Measurements from ENCODE around the gene TRAPPC12.

Gene TRAPPC12

DNA sequence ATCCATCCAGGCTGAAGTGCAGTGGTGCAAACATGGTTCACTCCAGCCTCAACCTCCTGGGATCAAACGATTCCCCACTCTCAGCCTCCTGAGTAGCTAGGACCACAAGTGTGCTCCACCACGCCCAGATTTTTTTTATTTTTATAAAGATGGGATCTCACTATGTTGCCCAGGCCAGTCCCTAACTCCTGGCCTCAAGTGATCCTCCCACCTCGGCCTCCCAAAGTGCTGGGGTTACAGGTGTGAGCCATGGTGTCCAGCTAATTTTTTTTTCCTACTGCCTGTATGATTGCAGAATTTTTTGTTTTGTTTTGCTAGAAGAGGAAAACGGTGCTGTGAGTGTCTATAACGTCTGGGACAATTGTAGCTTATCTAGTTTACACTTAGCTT, 101.5 kb downstream of the TRAPPC12 start:
- no peak overlapping the region for H3K4me3 Mint-ChIP-seq
- no peak overlapping the region for H3K27ac Mint-ChIP-seq
- no peak for DNase-seq
- H3K4me1 Mint-ChIP-seq: peaks cover 19% of the 10 kb centered on the region
- H3K36me3 Mint-ChIP-seq (ENCODE audit: low read depth): peaks cover 61% of the 10 kb centered on the region
- no peaks in the 10 kb centered on the region for H3K27me3 Mint-ChIP-seq (ENCODE audit: low read depth, poor library complexity)
- TF ChIP-seq, protein P1, sequence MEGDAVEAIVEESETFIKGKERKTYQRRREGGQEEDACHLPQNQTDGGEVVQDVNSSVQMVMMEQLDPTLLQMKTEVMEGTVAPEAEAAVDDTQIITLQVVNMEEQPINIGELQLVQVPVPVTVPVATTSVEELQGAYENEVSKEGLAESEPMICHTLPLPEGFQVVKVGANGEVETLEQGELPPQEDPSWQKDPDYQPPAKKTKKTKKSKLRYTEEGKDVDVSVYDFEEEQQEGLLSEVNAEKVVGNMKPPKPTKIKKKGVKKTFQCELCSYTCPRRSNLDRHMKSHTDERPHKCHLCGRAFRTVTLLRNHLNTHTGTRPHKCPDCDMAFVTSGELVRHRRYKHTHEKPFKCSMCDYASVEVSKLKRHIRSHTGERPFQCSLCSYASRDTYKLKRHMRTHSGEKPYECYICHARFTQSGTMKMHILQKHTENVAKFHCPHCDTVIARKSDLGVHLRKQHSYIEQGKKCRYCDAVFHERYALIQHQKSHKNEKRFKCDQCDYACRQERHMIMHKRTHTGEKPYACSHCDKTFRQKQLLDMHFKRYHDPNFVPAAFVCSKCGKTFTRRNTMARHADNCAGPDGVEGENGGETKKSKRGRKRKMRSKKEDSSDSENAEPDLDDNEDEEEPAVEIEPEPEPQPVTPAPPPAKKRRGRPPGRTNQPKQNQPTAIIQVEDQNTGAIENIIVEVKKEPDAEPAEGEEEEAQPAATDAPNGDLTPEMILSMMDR (IDR thresholded peaks at IDR 0.05): no peak
- peaks cover 5% of the 10 kb centered on the region for H3K9me3 Mint-ChIP-seq

DNA sequence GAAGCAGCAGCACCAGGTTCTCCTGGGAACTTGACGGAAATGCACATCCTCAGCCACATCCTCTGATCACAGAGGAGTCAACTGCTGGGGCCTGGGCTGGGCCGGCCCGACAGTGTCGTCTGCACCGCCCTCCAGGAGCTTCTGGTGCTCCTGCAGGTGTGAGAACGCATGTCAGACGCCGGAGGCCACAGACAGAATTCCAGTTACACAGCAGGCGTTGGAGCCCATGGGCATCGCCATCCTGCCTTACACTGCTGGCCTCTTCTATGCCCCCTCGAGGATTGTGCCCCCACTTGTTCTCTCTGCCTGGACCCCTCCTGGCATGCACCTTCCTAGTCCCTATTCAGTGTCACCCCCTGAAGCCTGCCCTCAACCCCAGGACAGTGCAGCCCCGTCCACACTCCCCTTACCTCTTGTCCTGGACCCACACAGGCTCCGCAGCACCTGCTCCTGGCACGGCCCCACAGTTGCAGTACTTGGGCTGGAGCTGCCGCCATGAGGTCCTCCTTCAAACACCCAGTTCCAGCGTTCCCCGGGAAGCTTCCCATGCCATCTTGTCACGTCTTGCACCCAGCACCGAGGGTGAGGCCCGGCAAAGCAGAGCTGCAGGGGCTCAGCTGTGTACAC, 102.4 kb downstream of the TRAPPC12 start:
- Mint-ChIP-seq H3K27me3 (ENCODE audit: low read depth, poor library complexity) (no peaks in the 10 kb centered on the region), H3K4me3 (no peak overlapping the region), H3K27ac (no peak overlapping the region), H3K9me3 (peaks cover 5% of the 10 kb centered on the region), H3K4me1 (peaks cover 11% of the 10 kb centered on the region), H3K36me3 (ENCODE audit: low read depth) (peaks cover 64% of the 10 kb centered on the region)
- TF ChIP-seq, protein P1 (IDR thresholded peaks at IDR 0.05): no peak
- no peak for DNase-seq

DNA sequence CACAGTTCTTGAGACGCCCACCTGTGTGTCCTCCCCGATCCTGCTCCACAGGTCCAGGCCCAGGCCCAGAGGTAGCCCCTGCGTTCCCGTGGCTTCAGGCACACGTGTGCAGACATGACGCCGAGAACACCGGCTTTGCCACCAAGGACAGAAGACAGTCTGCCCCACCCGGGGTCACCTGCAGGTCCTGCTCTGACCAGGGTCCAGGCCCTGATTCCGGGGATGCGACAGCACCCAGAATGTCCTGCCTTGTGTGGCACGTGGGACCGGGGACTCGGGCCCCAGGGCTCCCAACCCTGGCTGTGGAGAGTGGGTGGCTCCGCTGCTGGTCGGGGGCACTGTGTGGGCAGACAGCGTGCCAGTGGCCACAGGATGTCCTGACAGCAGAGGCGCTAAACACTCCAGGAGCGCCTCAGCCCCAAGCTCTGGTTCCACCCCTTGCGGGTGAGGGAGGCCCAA, 102.9 kb downstream of the TRAPPC12 start:
- Mint-ChIP-seq H3K36me3 (ENCODE audit: low read depth) (peaks cover 65% of the 10 kb centered on the region), H3K4me3 (no peak overlapping the region), H3K4me1 (peaks cover 9% of the 10 kb centered on the region), H3K27ac (no peak overlapping the region), H3K27me3 (ENCODE audit: low read depth, poor library complexity) (no peaks in the 10 kb centered on the region), H3K9me3 (peaks cover 5% of the 10 kb centered on the region)
- TF ChIP-seq, protein P1 (IDR thresholded peaks at IDR 0.05): no peak
- no peak for DNase-seq

DNA sequence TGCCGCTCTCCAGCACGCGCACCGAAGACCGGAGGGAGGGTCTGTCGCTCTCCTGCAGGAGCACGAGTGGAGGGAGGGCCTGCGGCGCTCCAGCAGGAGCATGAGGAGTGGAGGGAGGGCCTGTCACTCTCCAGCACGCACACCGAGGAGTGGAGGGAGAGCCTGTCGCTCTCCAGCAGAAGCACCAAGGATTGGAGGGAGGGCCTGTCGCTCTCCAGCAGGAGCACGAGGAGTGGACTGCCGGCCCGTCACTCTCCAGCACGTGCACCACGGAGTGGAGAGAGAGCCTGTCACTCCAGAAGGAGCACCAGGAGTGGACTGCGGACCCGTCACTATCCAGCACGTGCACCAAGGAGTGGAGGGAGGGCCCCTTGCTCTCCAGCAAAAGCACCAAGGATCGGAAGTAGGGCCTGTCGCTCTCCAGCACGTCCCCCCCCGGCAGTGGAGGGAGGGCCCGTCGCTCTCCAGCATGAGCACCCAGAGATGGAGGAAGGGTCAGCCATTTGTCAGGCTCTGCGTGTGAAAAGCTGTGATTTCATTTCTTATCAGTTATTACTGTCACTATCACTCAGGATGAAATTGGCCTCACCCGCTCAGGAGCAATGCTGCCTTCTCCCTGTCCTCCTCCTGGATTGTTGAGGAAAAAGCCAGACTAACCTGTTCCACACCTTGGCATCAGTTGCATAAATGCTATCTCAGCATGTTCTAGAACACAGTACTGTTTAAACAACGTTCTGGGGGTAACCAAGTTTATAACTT, 103.9 kb downstream of the TRAPPC12 start:
- peaks cover 5% of the 10 kb centered on the region for H3K9me3 Mint-ChIP-seq
- H3K36me3 Mint-ChIP-seq (ENCODE audit: low read depth): peaks cover 66% of the 10 kb centered on the region
- no peak overlapping the region for H3K27ac Mint-ChIP-seq
- TF ChIP-seq, protein P1 (IDR thresholded peaks at IDR 0.05): no peak
- H3K27me3 Mint-ChIP-seq (ENCODE audit: low read depth, poor library complexity): no peaks in the 10 kb centered on the region
- peaks cover 13% of the 10 kb centered on the region for H3K4me1 Mint-ChIP-seq
- DNase-seq: no peak
- no peak overlapping the region for H3K4me3 Mint-ChIP-seq

DNA sequence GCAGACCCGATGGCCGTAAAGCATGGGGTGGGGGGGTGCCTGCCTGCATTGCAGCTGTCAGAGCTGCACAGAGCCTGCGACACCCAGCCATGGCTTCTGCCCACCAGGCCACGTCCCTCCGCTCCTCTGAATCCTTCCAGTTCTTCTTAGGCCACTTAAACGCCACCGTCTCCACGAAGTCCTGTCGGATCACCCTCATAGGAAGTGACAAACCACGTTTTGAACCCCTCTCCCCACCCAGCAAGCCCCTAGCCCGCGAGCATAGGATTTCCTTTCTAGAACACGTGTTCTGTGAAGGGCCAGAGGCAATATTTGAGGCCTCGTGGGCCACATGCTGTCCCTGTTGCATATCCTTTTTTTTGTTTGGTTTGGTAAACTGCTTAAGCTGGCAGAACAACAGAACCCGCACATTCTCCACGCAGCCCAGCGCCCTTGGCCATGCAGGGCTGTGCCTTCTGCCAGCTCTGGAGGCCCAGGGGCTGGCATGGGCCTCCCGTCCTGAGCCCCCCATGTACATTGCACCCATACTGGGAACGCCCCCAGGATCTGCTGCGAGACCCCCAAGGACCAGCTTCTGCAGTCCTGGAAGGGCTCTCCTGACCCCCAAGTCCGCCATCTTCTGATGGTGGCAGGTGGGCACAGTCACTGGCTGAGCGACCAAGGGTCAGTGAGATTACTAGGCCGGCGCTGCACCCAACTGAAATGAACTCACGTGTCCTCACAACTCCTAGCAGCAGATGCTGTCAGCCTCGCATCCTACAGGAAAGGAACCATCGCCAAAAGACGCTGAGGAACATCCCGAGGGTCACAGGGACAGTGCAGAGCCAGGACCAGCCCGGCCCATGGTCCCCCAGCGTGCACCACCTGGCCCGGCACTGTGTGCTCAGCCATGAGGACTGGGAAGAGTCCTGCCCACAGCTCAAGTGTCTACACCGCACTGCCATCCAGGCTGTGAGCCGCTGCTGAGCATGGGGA, 104.8 kb downstream of the TRAPPC12 start:
- TF ChIP-seq, protein P1 (IDR thresholded peaks at IDR 0.05): no peak
- DNase-seq: no peak
- Mint-ChIP-seq H3K27ac (no peak overlapping the region), H3K9me3 (peaks cover 5% of the 10 kb centered on the region), H3K4me3 (no peak overlapping the region), H3K4me1 (peaks cover 22% of the 10 kb centered on the region), H3K27me3 (ENCODE audit: low read depth, poor library complexity) (no peaks in the 10 kb centered on the region), H3K36me3 (ENCODE audit: low read depth) (peaks cover 60% of the 10 kb centered on the region)
